ENCODE data around the gene C22orf23.

Gene C22orf23

GRCh38 chr22:37940698-37941376 lies 12.6 kb downstream of the C22orf23 start:
- Histone ChIP-seq H3K4me3 (ENCODE audit: low read depth, low read length) (no peak overlapping the region), H3K36me3 (ENCODE audit: control insufficient read depth in 2 of 2, insufficient read depth in 1 of 2, low read length in 2 of 2) (peaks cover 21 to 61% of the 10 kb centered on the region in 2 experiments), H3K9me3 (ENCODE audit: control insufficient read depth, insufficient read depth, low read depth, low read length) (no peaks in the 10 kb centered on the region), H3K27ac (ENCODE audit: extremely low read depth, low read depth, low read length) (no peak overlapping the region), H3K4me1 (ENCODE audit: control insufficient read depth, insufficient read depth, low read length) (peaks cover 10% of the 10 kb centered on the region)
- CTCF ChIA-PET: interaction anchor here (0.5 to 1.0 kb wide), 2 partner anchors 9 to 12 kb away, joined by 3 read pairs; partner anchors contain the start of genes C22orf23 and POLR2F
- TF ChIP-seq ZNF518A (tag by site-specific recombination; conservative IDR thresholded peaks at IDR 0.05; ENCODE audit: low read depth) (no peak), ZNF792 (tag by site-specific recombination; IDR thresholded peaks at IDR 0.05) (no peak), ZNF558 (tag by site-specific recombination; IDR thresholded peaks at IDR 0.05) (no peak), ZNF239 (tag by site-specific recombination; IDR thresholded peaks at IDR 0.05) (no peak), ZNF157 (tag by site-specific recombination; IDR thresholded peaks at IDR 0.05) (no peak), ZNF426 (tag by site-specific recombination; IDR thresholded peaks at IDR 0.05) (no peak), ZBTB8A (tag by site-specific recombination; IDR thresholded peaks at IDR 0.05) (no peak), ZNF843 (tag by site-specific recombination; IDR thresholded peaks at IDR 0.05) (no peak), ZNF521 (tag by site-specific recombination; IDR thresholded peaks at IDR 0.05) (no peak), ZIC2 (tag by site-specific recombination; IDR thresholded peaks at IDR 0.05) (0 out of 2 replicates have a peak, but pooled peaks have one; percentile 23), ZBTB44 (tag by site-specific recombination; IDR thresholded peaks at IDR 0.05) (no peak), ZNF292 (tag by site-specific recombination; IDR thresholded peaks at IDR 0.05; ENCODE audit: borderline replicate concordance, low read depth) (no peak), ZNF18 (tag by site-specific recombination; IDR thresholded peaks at IDR 0.05) (no peak), REPIN1 (tag by site-specific recombination; IDR thresholded peaks at IDR 0.05; ENCODE audit: low read depth) (no peak), KLF10 (tag by site-specific recombination; IDR thresholded peaks at IDR 0.05) (no peak), GLIS2 (tag by site-specific recombination; IDR thresholded peaks at IDR 0.05) (no peak)
- TF ChIP-seq, protein P1, sequence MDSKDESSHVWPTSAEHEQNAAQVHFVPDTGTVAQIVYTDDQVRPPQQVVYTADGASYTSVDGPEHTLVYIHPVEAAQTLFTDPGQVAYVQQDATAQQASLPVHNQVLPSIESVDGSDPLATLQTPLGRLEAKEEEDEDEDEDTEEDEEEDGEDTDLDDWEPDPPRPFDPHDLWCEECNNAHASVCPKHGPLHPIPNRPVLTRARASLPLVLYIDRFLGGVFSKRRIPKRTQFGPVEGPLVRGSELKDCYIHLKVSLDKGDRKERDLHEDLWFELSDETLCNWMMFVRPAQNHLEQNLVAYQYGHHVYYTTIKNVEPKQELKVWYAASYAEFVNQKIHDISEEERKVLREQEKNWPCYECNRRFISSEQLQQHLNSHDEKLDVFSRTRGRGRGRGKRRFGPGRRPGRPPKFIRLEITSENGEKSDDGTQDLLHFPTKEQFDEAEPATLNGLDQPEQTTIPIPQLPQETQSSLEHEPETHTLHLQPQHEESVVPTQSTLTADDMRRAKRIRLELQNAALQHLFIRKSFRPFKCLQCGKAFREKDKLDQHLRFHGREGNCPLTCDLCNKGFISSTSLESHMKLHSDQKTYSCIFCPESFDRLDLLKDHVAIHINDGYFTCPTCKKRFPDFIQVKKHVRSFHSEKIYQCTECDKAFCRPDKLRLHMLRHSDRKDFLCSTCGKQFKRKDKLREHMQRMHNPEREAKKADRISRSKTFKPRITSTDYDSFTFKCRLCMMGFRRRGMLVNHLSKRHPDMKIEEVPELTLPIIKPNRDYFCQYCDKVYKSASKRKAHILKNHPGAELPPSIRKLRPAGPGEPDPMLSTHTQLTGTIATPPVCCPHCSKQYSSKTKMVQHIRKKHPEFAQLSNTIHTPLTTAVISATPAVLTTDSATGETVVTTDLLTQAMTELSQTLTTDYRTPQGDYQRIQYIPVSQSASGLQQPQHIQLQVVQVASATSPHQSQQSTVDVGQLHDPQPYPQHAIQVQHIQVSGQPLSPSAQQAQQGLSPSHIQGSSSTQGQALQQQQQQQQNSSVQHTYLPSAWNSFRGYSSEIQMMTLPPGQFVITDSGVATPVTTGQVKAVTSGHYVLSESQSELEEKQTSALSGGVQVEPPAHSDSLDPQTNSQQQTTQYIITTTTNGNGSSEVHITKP (tag by site-specific recombination; IDR thresholded peaks at IDR 0.05): peak; percentile 82
- TF ChIP-seq, protein P2, sequence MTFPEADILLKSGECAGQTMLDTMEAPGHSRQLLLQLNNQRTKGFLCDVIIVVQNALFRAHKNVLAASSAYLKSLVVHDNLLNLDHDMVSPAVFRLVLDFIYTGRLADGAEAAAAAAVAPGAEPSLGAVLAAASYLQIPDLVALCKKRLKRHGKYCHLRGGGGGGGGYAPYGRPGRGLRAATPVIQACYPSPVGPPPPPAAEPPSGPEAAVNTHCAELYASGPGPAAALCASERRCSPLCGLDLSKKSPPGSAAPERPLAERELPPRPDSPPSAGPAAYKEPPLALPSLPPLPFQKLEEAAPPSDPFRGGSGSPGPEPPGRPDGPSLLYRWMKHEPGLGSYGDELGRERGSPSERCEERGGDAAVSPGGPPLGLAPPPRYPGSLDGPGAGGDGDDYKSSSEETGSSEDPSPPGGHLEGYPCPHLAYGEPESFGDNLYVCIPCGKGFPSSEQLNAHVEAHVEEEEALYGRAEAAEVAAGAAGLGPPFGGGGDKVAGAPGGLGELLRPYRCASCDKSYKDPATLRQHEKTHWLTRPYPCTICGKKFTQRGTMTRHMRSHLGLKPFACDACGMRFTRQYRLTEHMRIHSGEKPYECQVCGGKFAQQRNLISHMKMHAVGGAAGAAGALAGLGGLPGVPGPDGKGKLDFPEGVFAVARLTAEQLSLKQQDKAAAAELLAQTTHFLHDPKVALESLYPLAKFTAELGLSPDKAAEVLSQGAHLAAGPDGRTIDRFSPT (tag by site-specific recombination; IDR thresholded peaks at IDR 0.05): no peak
- POLR2A ChIA-PET: interaction anchor here (1.4 kb wide), 1 partner anchor 34 kb away, joined by 5 read pairs; the partner anchor contains the start of gene MICALL1
